SH-SY5Y (cell line): ENCODE measurements around the gene FCF1.

Source experiments
- GATA2 ChIP-seq: IDR thresholded peaks from 2 replicates; pipeline ENCODE4 v1.6.1; 2011; ENCODE audit warnings: mild to moderate bottlenecking, low read depth, low read length
- GATA3 ChIP-seq: IDR thresholded peaks from 2 replicates; pipeline ENCODE4 v1.6.1; 2011; ENCODE audit warnings: low read depth, mild to moderate bottlenecking, low read length, moderate library complexity

DNA sequence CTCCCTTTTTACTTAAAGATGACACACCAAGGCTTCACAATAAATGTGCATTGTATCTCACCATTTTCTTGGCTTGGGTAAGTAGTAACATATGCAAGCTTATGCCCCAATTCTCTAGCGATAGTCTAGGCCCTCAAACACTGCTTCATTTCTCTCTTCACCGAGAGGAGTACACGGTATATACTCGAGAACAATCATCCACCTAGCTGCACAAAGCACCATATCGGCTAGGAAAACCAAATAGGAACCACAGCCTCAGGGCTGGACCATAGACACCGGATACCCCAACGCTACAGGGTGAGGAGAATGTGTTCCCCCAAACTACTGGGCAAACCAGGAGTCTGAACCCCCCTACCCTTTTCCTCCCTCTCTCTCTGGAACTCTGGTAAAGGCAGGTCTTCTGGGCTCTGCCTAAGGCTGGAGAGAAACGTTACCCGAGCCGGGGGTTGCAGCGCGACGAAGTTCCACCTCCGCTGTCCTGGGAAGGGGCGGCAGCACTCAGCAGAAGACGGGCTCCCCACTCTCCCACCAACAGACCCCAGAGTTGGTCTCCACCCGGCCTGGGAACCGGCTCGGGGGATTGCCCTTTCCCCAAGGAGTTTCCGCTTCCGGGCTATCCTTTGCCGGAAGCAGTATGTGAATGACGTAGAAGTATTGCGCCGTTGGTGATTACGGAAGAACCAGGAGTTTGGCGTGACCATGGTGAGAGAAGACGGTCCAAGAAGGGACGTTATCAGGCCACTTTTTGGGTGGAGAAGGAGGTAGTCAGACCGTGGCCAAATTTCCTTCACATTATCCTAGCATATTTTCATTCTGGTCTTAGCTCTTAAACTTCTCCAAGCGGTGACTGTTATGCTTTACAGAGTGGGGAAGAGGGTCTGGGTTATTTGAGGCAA, at the start of gene FCF1, which contains the start of gene AREL1:
- no peak for TF ChIP-seq GATA2
- no peak for TF ChIP-seq GATA3
